ENCODE measurements around the gene SPSB3.

DNA sequence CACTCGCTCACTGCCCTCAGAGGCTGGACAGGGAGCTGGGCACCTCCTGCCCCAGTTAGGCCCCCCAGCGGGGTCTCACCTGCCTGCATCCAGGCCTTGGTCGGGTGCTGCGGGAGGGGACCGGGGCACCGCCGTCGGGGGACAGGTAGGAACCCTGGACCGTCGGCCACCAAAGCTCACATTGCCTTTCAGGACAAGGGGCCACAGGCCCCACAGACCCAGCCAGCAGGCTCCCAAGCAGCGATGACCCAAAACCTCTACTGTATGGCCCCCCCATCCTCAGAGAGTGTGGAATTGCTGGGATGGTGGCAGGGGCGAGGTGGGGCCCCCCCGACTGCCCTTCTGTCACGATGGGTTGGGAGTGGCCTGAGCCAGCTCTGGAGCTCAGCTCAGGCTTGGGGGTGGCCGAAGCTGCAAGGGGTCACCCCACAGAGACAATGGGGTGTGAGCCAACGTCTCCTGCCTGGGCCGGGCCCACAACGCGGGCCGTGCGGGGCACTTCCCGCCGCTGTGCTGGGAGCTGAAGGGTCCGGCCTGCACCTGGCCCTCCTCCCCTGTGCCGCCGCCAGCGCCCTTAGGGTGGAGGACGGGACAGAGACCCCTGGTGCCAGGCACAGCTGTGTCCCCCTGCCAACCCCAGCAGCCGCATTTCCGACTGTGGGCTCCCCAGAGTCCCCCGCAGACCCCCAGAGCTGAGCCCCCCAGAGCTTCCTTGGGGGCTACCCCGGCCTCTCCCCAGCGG, 10.6 kb upstream of the SPSB3 start:
- TF ChIP-seq, protein P1, sequence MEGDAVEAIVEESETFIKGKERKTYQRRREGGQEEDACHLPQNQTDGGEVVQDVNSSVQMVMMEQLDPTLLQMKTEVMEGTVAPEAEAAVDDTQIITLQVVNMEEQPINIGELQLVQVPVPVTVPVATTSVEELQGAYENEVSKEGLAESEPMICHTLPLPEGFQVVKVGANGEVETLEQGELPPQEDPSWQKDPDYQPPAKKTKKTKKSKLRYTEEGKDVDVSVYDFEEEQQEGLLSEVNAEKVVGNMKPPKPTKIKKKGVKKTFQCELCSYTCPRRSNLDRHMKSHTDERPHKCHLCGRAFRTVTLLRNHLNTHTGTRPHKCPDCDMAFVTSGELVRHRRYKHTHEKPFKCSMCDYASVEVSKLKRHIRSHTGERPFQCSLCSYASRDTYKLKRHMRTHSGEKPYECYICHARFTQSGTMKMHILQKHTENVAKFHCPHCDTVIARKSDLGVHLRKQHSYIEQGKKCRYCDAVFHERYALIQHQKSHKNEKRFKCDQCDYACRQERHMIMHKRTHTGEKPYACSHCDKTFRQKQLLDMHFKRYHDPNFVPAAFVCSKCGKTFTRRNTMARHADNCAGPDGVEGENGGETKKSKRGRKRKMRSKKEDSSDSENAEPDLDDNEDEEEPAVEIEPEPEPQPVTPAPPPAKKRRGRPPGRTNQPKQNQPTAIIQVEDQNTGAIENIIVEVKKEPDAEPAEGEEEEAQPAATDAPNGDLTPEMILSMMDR (IDR thresholded peaks at IDR 0.05): no peak
- no peak for TF ChIP-seq POLR2A (IDR thresholded peaks at IDR 0.05)
